ENCODE measurements around the gene PHACTR4. TPM values are rescaled to one million over a fixed set of nuclear protein-coding genes. Genes with fewer than 3 reads are reported as not detected.

The PHACTR4 gene
- total RNA-seq, 1 donor from 2014 or later, result 74.6 TPM

- no peaks in the 10 kb centered on the region for H3K9me3 Mint-ChIP-seq (ENCODE audit: unreplicated experiment)
These were observed 42.1 kb downstream of the PHACTR4 start for GRCh38 chr1:28411656-28412055.

GRCh38 chr1:28412731-28413130 lies 43.2 kb downstream of the PHACTR4 start:
- no peak overlapping the region for H3K4me3 Mint-ChIP-seq (ENCODE audit: unreplicated experiment)
- TF ChIP-seq CTCF (IDR thresholded peaks at IDR 0.05; ENCODE audit: partially characterized antibody, unreplicated experiment), result no peak
- no peaks in the 10 kb centered on the region for H3K27me3 Mint-ChIP-seq (ENCODE audit: unreplicated experiment)
- peaks cover 2% of the 10 kb centered on the region for H3K4me1 Mint-ChIP-seq (ENCODE audit: low read depth, unreplicated experiment)
- no peaks in the 10 kb centered on the region for H3K9me3 Mint-ChIP-seq (ENCODE audit: unreplicated experiment)
- DNase-seq, result no peak
- H3K36me3 Mint-ChIP-seq (ENCODE audit: unreplicated experiment), result no peaks in the 10 kb centered on the region
- no peak overlapping the region for H3K27ac Mint-ChIP-seq (ENCODE audit: unreplicated experiment)

More at GRCh38 chr1:28411656-28412055, 42.1 kb downstream of the PHACTR4 start:
- TF ChIP-seq CTCF (IDR thresholded peaks at IDR 0.05; ENCODE audit: partially characterized antibody, unreplicated experiment), result no peak
- Mint-ChIP-seq H3K4me3 (ENCODE audit: unreplicated experiment) (no peak overlapping the region), H3K27ac (ENCODE audit: unreplicated experiment) (no peak overlapping the region), H3K27me3 (ENCODE audit: unreplicated experiment) (no peaks in the 10 kb centered on the region), H3K36me3 (ENCODE audit: unreplicated experiment) (no peaks in the 10 kb centered on the region), H3K4me1 (ENCODE audit: low read depth, unreplicated experiment) (peaks cover 2% of the 10 kb centered on the region)
- DNase-seq, result no peak

DNA sequence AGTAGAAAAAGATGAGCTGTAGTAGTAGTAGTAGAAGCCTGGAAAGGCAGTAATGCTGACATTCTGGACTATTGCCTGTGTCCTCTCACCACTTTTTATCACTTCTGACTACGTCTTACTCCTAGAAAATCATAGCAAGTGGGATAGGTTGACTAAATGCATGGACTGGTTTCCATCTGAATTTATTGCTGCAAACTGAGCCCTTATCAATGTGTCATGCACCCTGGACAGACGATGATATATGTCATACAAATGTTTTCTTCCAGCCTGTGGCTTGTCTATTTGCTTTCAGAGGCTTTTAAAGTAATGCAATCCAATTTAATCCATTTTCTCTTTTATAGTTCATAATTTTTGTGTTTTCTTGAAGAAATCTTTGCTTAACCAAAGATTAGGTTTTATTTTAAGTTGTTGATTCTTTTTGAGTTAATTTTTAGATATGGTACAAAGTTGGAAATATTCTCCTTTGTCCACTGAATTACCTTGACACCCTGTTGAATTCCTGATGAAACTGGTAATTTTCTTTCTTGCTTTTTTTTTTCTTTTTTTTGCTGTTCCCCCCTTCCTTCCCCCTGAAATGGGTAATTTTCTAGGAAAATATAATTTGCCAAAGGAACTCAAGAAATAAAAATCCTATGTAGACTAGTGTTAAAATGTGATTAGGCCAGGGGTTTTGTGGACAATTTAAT lies 47.1 kb downstream of the PHACTR4 start:
- Mint-ChIP-seq H3K9me3 (ENCODE audit: unreplicated experiment) (no peaks in the 10 kb centered on the region), H3K27ac (ENCODE audit: unreplicated experiment) (no peak overlapping the region), H3K4me3 (ENCODE audit: unreplicated experiment) (no peak overlapping the region)

DNA sequence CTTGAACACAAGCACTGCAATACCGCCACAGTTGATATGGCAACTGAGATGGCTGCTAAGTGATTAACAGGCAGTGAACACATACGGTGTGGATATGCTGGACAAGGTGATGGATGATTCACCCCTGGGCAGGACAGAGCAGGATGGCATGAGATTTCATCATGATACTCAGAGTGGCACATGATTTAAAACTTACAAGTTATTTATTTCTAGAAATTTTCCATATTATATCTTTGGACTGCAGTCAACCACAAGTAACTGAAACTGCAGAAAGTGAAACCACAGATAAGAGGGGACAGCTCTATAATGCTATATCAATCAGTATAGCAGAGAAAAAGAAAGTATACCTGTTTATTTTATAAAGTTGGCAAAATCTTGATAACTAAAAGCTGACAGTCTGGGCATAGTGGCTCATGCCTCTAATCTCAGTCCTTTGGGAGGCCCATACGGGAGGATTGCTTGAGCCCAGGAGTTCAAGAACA lies 47.9 kb downstream of the PHACTR4 start:
- Mint-ChIP-seq H3K4me3 (ENCODE audit: unreplicated experiment) (no peak overlapping the region), H3K4me1 (ENCODE audit: low read depth, unreplicated experiment) (no peaks in the 10 kb centered on the region), H3K36me3 (ENCODE audit: unreplicated experiment) (no peaks in the 10 kb centered on the region), H3K9me3 (ENCODE audit: unreplicated experiment) (no peaks in the 10 kb centered on the region), H3K27me3 (ENCODE audit: unreplicated experiment) (no peaks in the 10 kb centered on the region), H3K27ac (ENCODE audit: unreplicated experiment) (no peak overlapping the region)
- no peak for TF ChIP-seq CTCF (IDR thresholded peaks at IDR 0.05; ENCODE audit: partially characterized antibody, unreplicated experiment)
- DNase-seq, result no peak

More for the DNA sequence above, 47.1 kb downstream of the PHACTR4 start:
- Mint-ChIP-seq H3K27me3 (ENCODE audit: unreplicated experiment) (no peaks in the 10 kb centered on the region), H3K36me3 (ENCODE audit: unreplicated experiment) (no peaks in the 10 kb centered on the region), H3K4me1 (ENCODE audit: low read depth, unreplicated experiment) (no peaks in the 10 kb centered on the region)
- no peak for DNase-seq
- no peak for TF ChIP-seq CTCF (IDR thresholded peaks at IDR 0.05; ENCODE audit: partially characterized antibody, unreplicated experiment)

GRCh38 chr1:28417926-28418637 lies 48.5 kb downstream of the PHACTR4 start:
- no peak for DNase-seq
- Mint-ChIP-seq H3K27me3 (ENCODE audit: unreplicated experiment) (no peaks in the 10 kb centered on the region), H3K4me3 (ENCODE audit: unreplicated experiment) (no peak overlapping the region), H3K36me3 (ENCODE audit: unreplicated experiment) (no peaks in the 10 kb centered on the region), H3K27ac (ENCODE audit: unreplicated experiment) (no peak overlapping the region), H3K4me1 (ENCODE audit: low read depth, unreplicated experiment) (no peaks in the 10 kb centered on the region), H3K9me3 (ENCODE audit: unreplicated experiment) (no peaks in the 10 kb centered on the region)
- TF ChIP-seq CTCF (IDR thresholded peaks at IDR 0.05; ENCODE audit: partially characterized antibody, unreplicated experiment), result no peak
